A549 (cell line): Measurements from ENCODE around the gene FLG2. TPM values are rescaled to one million over a fixed set of nuclear protein-coding genes. Genes with fewer than 3 reads are reported as not detected.

ENCODE experiments used
- ATAC-seq, 2 experiments: fragments of 200-7000 bp in 1 of 2; fragments of >200 bp in 1 of 2; cut with Nextera tagmentation in 1 of 2; cut with Tn5 transposase in 1 of 2; 3 replicates each; pipeline versions ENCODE4 v1.8.0 to v1.9.1; 2018 to 2020; ENCODE audit warnings: mild to moderate bottlenecking in 1 of 2, moderate library complexity in 1 of 2
- CTCF ChIA-PET: fragments of 300-600 bp; sonication (Branson Sonifier 250); formaldehyde crosslinking; extraction: SDS; loops from one replicate; lab custom pipeline; 2021; ENCODE audit warnings: antibody characterized with exemption, inconsistent platforms; lab: Yijun Ruan, JAX
- POLR2A ChIA-PET: fragments of 350-600 bp; formaldehyde crosslinking; extraction: SDS; loops from one replicate; lab custom pipeline; 2021; ENCODE audit warnings: antibody characterized with exemption, inconsistent platforms; lab: Yijun Ruan, JAX
- DNase-seq, 2 experiments: peaks; one replicate each; pipeline versions ENCODE4 v3.0.0 to v3.0.0-alpha.2; 2011 to 2016; ENCODE audit warnings: low read depth in 1 of 2, low spot score in 1 of 2
- FAIRE-seq: peaks from 2 replicates; lab custom pipeline; 2011; peaks lifted over from hg19 to GRCh38; lab: Jason Lieb, UNC
- H3K27ac ChIP-seq, 2 experiments: fragments of >200 bp; sonication (Bioruptor Twin); formaldehyde crosslinking; 3 replicates each; pipeline ENCODE4 v1.5.1; 2016 to 2017
- H3K4me1 ChIP-seq: fragments of >200 bp; sonication (Bioruptor Twin); formaldehyde crosslinking; 3 replicates; pipeline ENCODE4 v1.6.1; 2016
- H3K4me2 ChIP-seq: fragments of >200 bp; sonication (Bioruptor Twin); formaldehyde crosslinking; 3 replicates; pipeline ENCODE4 v1.6.1; 2016
- H3K4me3 ChIP-seq: fragments of >200 bp; sonication (Bioruptor Twin); formaldehyde crosslinking; 3 replicates; pipeline ENCODE4 v1.5.1; 2016
- H3K9me3 ChIP-seq: fragments of >200 bp; sonication (Bioruptor Twin); formaldehyde crosslinking; 3 replicates; pipeline ENCODE4 v1.6.1; 2016
- CBX2 ChIP-seq: fragments of 200-600 bp; sonication (generic); IDR thresholded peaks from 2 replicates; pipeline ENCODE4 v1.6.1; 2016; ENCODE audit warnings: low read depth, mild to moderate bottlenecking, borderline replicate concordance
- CBX8 ChIP-seq: fragments of 200-600 bp; sonication (generic); IDR thresholded peaks from 2 replicates; pipeline ENCODE4 v1.6.1; 2016
- CEBPB ChIP-seq, 2 experiments: fragments of >200 bp in 1 of 2; sonication (Bioruptor Twin) in 1 of 2; formaldehyde crosslinking in 1 of 2; IDR thresholded peaks; 2 replicates each; pipeline ENCODE4 v1.6.1; 2012 to 2016
- EP300 ChIP-seq, 2 experiments: fragments of >200 bp; sonication (Bioruptor Twin); formaldehyde crosslinking; IDR thresholded peaks; 2 replicates in 1 of 2; 3 replicates in 1 of 2; pipeline ENCODE4 v1.6.1; 2016 to 2017
- ESRRA ChIP-seq: fragments of 150-350 bp; IDR thresholded peaks from 2 replicates; pipeline ENCODE4 v1.6.1; 2014; ENCODE audit warnings: mild to moderate bottlenecking, low read length, borderline replicate concordance
- FOXS1 ChIP-seq: fragments of 250-450 bp; sonication (Bioruptor Pico); IDR thresholded peaks from 2 replicates; pipeline ENCODE4 v1.5.0; 2020; ENCODE audit warnings: mild to moderate bottlenecking, moderate library complexity
- GATA3 ChIP-seq: IDR thresholded peaks from 2 replicates; pipeline ENCODE4 v1.6.1; 2012; ENCODE audit warnings: borderline replicate concordance
- HDAC2 ChIP-seq: fragments of 200-600 bp; sonication (generic); IDR thresholded peaks from 2 replicates; pipeline ENCODE4 v1.6.1; 2016
- HES2 ChIP-seq: fragments of >200 bp; sonication (Bioruptor Twin); formaldehyde crosslinking; IDR thresholded peaks from 2 replicates; pipeline ENCODE4 v1.6.1; 2016
- HOXB13 ChIP-seq: fragments of 250-450 bp; sonication (Bioruptor Pico); IDR thresholded peaks from 2 replicates; pipeline ENCODE4 v1.5.0; 2020; ENCODE audit warnings: low read depth, mild to moderate bottlenecking, moderate library complexity
- HOXB5 ChIP-seq: fragments of 250-450 bp; sonication (Bioruptor Pico); IDR thresholded peaks from 2 replicates; pipeline ENCODE4 v1.5.0; 2020; ENCODE audit warnings: mild to moderate bottlenecking, moderate library complexity
- MAFK ChIP-seq: fragments of 450-650 bp; IDR thresholded peaks from 2 replicates; pipeline ENCODE4 v1.6.1; 2014; ENCODE audit not compliant: partially characterized antibody
- MYC ChIP-seq: IDR thresholded peaks from 2 replicates; pipeline ENCODE4 v1.6.1; 2012; ENCODE audit warnings: mild to moderate bottlenecking, inconsistent platforms, low read length, improper control_type of control experiment, borderline replicate concordance
- NFE2L2 ChIP-seq: fragments of 150-350 bp; conservative IDR thresholded peaks from 2 replicates; pipeline ENCODE4 v1.6.1; 2014; ENCODE audit warnings: low read length
- NR3C1 ChIP-seq: fragments of >200 bp; sonication (Bioruptor Twin); formaldehyde crosslinking; IDR thresholded peaks from 3 replicates; pipeline ENCODE4 v1.6.1; 2017
- POLR2A ChIP-seq: IDR thresholded peaks from 2 replicates; pipeline ENCODE4 v1.6.1; 2012; ENCODE audit warnings: mild to moderate bottlenecking, low read length
- POLR2AphosphoS2 ChIP-seq: conservative IDR thresholded peaks from 2 replicates; pipeline ENCODE4 v1.6.1; 2012; ENCODE audit warnings: low read length, improper control_type of control experiment, inconsistent platforms
- RAD21 ChIP-seq, 2 experiments: fragments of >200 bp in 1 of 2; sonication (Bioruptor Twin) in 1 of 2; formaldehyde crosslinking in 1 of 2; IDR thresholded peaks in 1 of 2; conservative IDR thresholded peaks in 1 of 2; 2 replicates in 1 of 2; 3 replicates in 1 of 2; pipeline ENCODE4 v1.6.1; 2012 to 2018; ENCODE audit warnings: inconsistent platforms in 1 of 2
- RCOR1 ChIP-seq: fragments of 150-350 bp; IDR thresholded peaks from 2 replicates; pipeline ENCODE4 v1.6.1; 2014; ENCODE audit warnings: antibody characterized with exemption, low read length, low read depth
- RNF2 ChIP-seq: fragments of 200-600 bp; sonication (generic); IDR thresholded peaks from 2 replicates; pipeline ENCODE4 v1.6.1; 2016; ENCODE audit warnings: low read depth, mild to moderate bottlenecking, antibody characterized with exemption, moderate library complexity, borderline replicate concordance
- SMC3 ChIP-seq: fragments of >200 bp; sonication (Bioruptor Twin); formaldehyde crosslinking; IDR thresholded peaks from 3 replicates; pipeline ENCODE4 v1.6.1; 2018; ENCODE audit warnings: inconsistent platforms
- SREBF2 ChIP-seq: fragments of 450-650 bp; IDR thresholded peaks from 2 replicates; pipeline ENCODE4 v1.6.1; 2014; ENCODE audit warnings: mild to moderate bottlenecking, moderate library complexity
- TFCP2L1 ChIP-seq: fragments of 250-450 bp; sonication (Bioruptor Pico); IDR thresholded peaks from 2 replicates; pipeline ENCODE4 v1.5.0; 2021; ENCODE audit warnings: mild to moderate bottlenecking
- ZFP36 ChIP-seq: fragments of 450-650 bp; IDR thresholded peaks from 2 replicates; pipeline ENCODE4 v1.6.1; 2014; ENCODE audit warnings: borderline replicate concordance; ENCODE audit not compliant: partially characterized antibody
- ZNF302 ChIP-seq: fragments of 250-450 bp; sonication (Bioruptor Pico); IDR thresholded peaks from 2 replicates; pipeline ENCODE4 v1.9.0; 2021; ENCODE audit warnings: inconsistent platforms, mild to moderate bottlenecking, moderate library complexity
- WGBS: methylation state at CpG from one replicate; pipeline ENCODE4 v1.1.6; 2017; ENCODE audit errors: missing lambda C conversion rate; 5-methylcytosine and 5-hydroxymethylcytosine counted together
- polyA plus RNA-seq, 4 experiments: library from polyadenylated mRNA; depleted of rRNA in 3 of 4; stranded (reverse); fragments of >200 nt; fragmentation: RNase III in 1 of 4; extraction: RNeasy Plus Mini Kit Qiagen cat#74134 plus additional on column Dnase treatment in 1 of 4; gene quantifications; 2 replicates in 3 of 4; 3 replicates in 1 of 4; pipeline ENCODE4 v1.2.3, GENCODE V29; 2011 to 2017
- TF ChIP-seq, protein P1 (sequence below): fragments of >200 bp; sonication (Bioruptor Twin); formaldehyde crosslinking; IDR thresholded peaks from 3 replicates; pipeline ENCODE4 v1.5.1; 2016
- TF ChIP-seq, protein P2 (sequence below): IDR thresholded peaks from 2 replicates; pipeline ENCODE4 v1.6.1; 2012

FLG2 gene
- polyA plus RNA-seq, 2 of the 4 experiments (the other 2 are of a cell fraction) = not detected

DNA sequence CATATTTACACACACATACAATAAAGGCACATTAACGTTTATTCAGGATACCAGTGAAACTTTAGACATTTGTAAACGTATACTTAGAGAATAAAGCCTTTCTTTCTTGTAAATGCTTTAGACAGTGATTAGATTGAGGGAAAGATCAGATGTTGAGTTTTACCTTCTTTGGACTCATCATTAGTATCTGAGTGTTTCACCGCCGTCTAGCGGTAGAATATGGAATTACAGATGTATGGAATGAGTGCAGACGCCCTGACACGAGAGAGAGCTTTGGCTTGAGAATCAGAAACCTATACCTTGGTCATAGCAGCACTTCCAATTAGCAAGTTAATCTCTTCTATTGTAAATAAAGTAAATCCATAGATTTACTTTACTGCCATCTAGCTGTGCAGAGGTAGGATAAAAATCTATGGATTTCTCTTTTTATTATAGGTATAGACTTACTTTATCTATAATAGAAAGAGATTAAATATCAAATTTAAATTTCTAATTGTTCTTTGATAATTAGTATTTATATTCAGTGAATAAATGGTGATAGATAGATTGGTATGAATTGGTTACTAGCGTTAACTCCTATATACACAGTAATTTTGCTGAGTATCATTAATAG lies 12.6 kb downstream of the FLG2 start:
- FAIRE-seq (peak; percentile 13), ATAC-seq (peak; percentile 66 to 85; a peak in 4 of 6 replicates), DNase-seq (peak; percentile 13 to 67)
- Histone ChIP-seq H3K27ac (no peak overlapping the region), H3K4me3 (no peak overlapping the region), H3K4me2 (no peak overlapping the region), H3K4me1 (no peaks in the 10 kb centered on the region), H3K9me3 (no peaks in the 10 kb centered on the region)
- CTCF ChIA-PET = interaction anchor here (0.7 to 2.1 kb wide), 8 partner anchors 10 to 207 kb away, joined by 3 to 9 read pairs (median 4); no protein-coding TSS in a partner anchor
- POLR2A ChIA-PET = no interaction called here
- TF ChIP-seq FOXS1 (CRISPR knock-in tag) (no peak), SMC3 (peak; percentile 67; the same call in 2 of the 3 replicates), RAD21 (conservative IDR thresholded peaks at IDR 0.05 in 1 of 2, IDR thresholded peaks at IDR 0.05 in 1 of 2) (peak; percentile 53 to 63)
- TF ChIP-seq, protein P1, sequence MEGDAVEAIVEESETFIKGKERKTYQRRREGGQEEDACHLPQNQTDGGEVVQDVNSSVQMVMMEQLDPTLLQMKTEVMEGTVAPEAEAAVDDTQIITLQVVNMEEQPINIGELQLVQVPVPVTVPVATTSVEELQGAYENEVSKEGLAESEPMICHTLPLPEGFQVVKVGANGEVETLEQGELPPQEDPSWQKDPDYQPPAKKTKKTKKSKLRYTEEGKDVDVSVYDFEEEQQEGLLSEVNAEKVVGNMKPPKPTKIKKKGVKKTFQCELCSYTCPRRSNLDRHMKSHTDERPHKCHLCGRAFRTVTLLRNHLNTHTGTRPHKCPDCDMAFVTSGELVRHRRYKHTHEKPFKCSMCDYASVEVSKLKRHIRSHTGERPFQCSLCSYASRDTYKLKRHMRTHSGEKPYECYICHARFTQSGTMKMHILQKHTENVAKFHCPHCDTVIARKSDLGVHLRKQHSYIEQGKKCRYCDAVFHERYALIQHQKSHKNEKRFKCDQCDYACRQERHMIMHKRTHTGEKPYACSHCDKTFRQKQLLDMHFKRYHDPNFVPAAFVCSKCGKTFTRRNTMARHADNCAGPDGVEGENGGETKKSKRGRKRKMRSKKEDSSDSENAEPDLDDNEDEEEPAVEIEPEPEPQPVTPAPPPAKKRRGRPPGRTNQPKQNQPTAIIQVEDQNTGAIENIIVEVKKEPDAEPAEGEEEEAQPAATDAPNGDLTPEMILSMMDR = peak; percentile 80
- 2% methylated on average over 8 of the region's 8 CpGs for WGBS

GRCh38 chr1:152344438-152344837 lies 15.4 kb downstream of the FLG2 start:
- no peak for DNase-seq
- ChIA-PET POLR2A (no interaction called here), CTCF (interaction anchor here (1.5 kb wide), 1 partner anchor 155 kb away, joined by 3 read pairs; no protein-coding TSS in a partner anchor)
- no peaks in the 10 kb centered on the region for H3K9me3 ChIP-seq
- no peak overlapping the region for H3K4me2 ChIP-seq
- no peak for TF ChIP-seq HDAC2
- no peak for TF ChIP-seq FOXS1 (CRISPR knock-in tag)
- no peak for TF ChIP-seq EP300 (IDR thresholded peaks at IDR 0.05)
- no peak for TF ChIP-seq SREBF2
- no peak for TF ChIP-seq MAFK
- TF ChIP-seq NR3C1 = no peak
- no peak for TF ChIP-seq CBX8
- no peak for TF ChIP-seq HOXB5 (CRISPR knock-in tag)
- no peak for TF ChIP-seq POLR2A
- no peak for TF ChIP-seq GATA3
- TF ChIP-seq CBX2 = no peak
- no peak for TF ChIP-seq RCOR1
- no peak for TF ChIP-seq ZFP36
- no peak for TF ChIP-seq ZNF302 (CRISPR knock-in tag)
- TF ChIP-seq RNF2 = no peak
- TF ChIP-seq MYC = no peak
- TF ChIP-seq CEBPB (IDR thresholded peaks at IDR 0.05) = no peak
- no peak for TF ChIP-seq HOXB13 (CRISPR knock-in tag)
- no peak for FAIRE-seq
- no peak overlapping the region for H3K27ac ChIP-seq
- H3K4me3 ChIP-seq = no peak overlapping the region
- ATAC-seq = no peak
- H3K4me1 ChIP-seq = no peaks in the 10 kb centered on the region

GRCh38 chr1:152343006-152343405 lies 16.8 kb downstream of the FLG2 start:
- DNase-seq = no peak
- Histone ChIP-seq H3K4me3 (no peak overlapping the region), H3K27ac (no peak overlapping the region), H3K4me1 (no peaks in the 10 kb centered on the region), H3K9me3 (no peaks in the 10 kb centered on the region), H3K4me2 (no peak overlapping the region)
- TF ChIP-seq ESRRA = no peak
- TF ChIP-seq TFCP2L1 = no peak
- no peak for TF ChIP-seq CBX2
- no peak for TF ChIP-seq EP300 (IDR thresholded peaks at IDR 0.05)
- TF ChIP-seq, protein P2, sequence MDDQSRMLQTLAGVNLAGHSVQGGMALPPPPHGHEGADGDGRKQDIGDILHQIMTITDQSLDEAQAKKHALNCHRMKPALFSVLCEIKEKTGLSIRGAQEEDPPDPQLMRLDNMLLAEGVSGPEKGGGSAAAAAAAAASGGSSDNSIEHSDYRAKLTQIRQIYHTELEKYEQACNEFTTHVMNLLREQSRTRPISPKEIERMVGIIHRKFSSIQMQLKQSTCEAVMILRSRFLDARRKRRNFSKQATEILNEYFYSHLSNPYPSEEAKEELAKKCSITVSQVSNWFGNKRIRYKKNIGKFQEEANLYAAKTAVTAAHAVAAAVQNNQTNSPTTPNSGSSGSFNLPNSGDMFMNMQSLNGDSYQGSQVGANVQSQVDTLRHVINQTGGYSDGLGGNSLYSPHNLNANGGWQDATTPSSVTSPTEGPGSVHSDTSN = no peak
- TF ChIP-seq RNF2 = no peak
- no peak for TF ChIP-seq POLR2AphosphoS2
- TF ChIP-seq HES2 = no peak
- no peak for TF ChIP-seq NFE2L2
- FAIRE-seq = no peak
- WGBS = 29% methylated on average over 3 of the region's 3 CpGs
- ATAC-seq = no peak
- ChIA-PET CTCF (no interaction called here), POLR2A (no interaction called here)
